K562 (cell line): ENCODE measurements around the gene TSPAN12. TPM values are rescaled to one million over a fixed set of nuclear protein-coding genes. Genes with fewer than 3 reads are reported as not detected.

Experiments
- ATAC-seq: fragments of 200-7000 bp; cut with Tn5 transposase; 3 replicates; pipeline ENCODE4 v1.9.1; 2020; ENCODE audit warnings: moderate library complexity
- BruUV-seq: library from RNA; stranded (reverse); fragments of 400-500 nt; replicated peaks from 2 replicates; lab custom pipeline; 2021; lab: Mats Ljungman, UMichigan
- CTCF ChIA-PET: fragments of 300-600 bp; formaldehyde crosslinking; extraction: SDS; loops from one replicate; lab custom pipeline; 2021; ENCODE audit warnings: low intra/inter-chr PET ratio; lab: Yijun Ruan, JAX
- POLR2A ChIA-PET: fragments of 300-600, 350-650 bp; sonication (Branson Sonifier 250); formaldehyde crosslinking; extraction: SDS; loops from one replicate; lab custom pipeline; 2021; ENCODE audit warnings: antibody characterized with exemption, inconsistent platforms; lab: Yijun Ruan, JAX
- DNase-seq, 4 experiments: peaks; one replicate each; pipeline versions ENCODE4 v3.0.0 to v3.0.0-alpha.2; 2011 to 2018; ENCODE audit warnings: low spot score in 3 of 4, mixed read lengths in 3 of 4; ENCODE audit errors: extremely low read depth in 1 of 4
- FAIRE-seq: peaks from 2 replicates; lab custom pipeline; 2011; peaks lifted over from hg19 to GRCh38; lab: Jason Lieb, UNC
- H2AFZ ChIP-seq: 2 replicates; pipeline ENCODE4 v1.6.0; 2011; ENCODE audit warnings: low read depth, low read length, control low read depth, inconsistent platforms
- H3K27ac ChIP-seq: fragments of 200-600 bp; 3 replicates; pipeline ENCODE4 v1.8.0; 2011; ENCODE audit warnings: low read depth, mild to moderate bottlenecking, control low read depth, inconsistent platforms, low read length, moderate library complexity, mixed read lengths; ENCODE audit errors: extremely low read depth
- H3K27me3 ChIP-seq, 2 experiments: fragments of 300-600 bp in 1 of 2; 2 replicates in 1 of 2; 3 replicates in 1 of 2; pipeline versions ENCODE4 v1.6.0 to v1.8.0; 2011; ENCODE audit warnings: inconsistent platforms in 2 of 2, low read length in 2 of 2, mild to moderate bottlenecking in 1 of 2, mixed read lengths in 1 of 2, moderate library complexity in 1 of 2; ENCODE audit not compliant: control insufficient read depth in 2 of 2, insufficient read depth in 2 of 2
- H3K36me3 ChIP-seq: fragments of 300-600 bp; 3 replicates; pipeline ENCODE4 v1.8.0; 2011; ENCODE audit warnings: mild to moderate bottlenecking, low read length, inconsistent platforms; ENCODE audit not compliant: control insufficient read depth, insufficient read depth
- H3K4me1 ChIP-seq, 2 experiments: fragments of 200-600 bp in 1 of 2; replicated peaks in 1 of 2; 2 replicates in 1 of 2; 3 replicates in 1 of 2; pipeline versions ENCODE4 v1.5.1 to v1.8.0; 2011; ENCODE audit warnings: inconsistent platforms in 2 of 2, low read length in 2 of 2, mild to moderate bottlenecking in 1 of 2, mixed read lengths in 1 of 2, moderate library complexity in 1 of 2; ENCODE audit not compliant: control insufficient read depth in 2 of 2, insufficient read depth in 2 of 2
- H3K4me2 ChIP-seq: 2 replicates; pipeline ENCODE4 v1.6.1; 2011; ENCODE audit warnings: low read length, control low read depth, inconsistent platforms, mixed read lengths; ENCODE audit not compliant: insufficient read depth
- H3K4me3 ChIP-seq: fragments of 200-600 bp; sonication (generic), shearing (Covaris generic); 2 replicates; pipeline ENCODE4 v1.5.1; 2016; ENCODE audit warnings: control low read depth, inconsistent platforms
- H3K79me2 ChIP-seq: fragments of 200-600 bp; 3 replicates; pipeline ENCODE4 v1.8.0; 2011; ENCODE audit warnings: low read length, inconsistent platforms; ENCODE audit not compliant: control insufficient read depth, insufficient read depth
- H3K9ac ChIP-seq, 2 experiments: 2 replicates each; pipeline versions ENCODE4 v1.6.0 to v1.6.1; 2011; ENCODE audit warnings: low read depth in 2 of 2, low read length in 2 of 2, control low read depth in 1 of 2, inconsistent platforms in 1 of 2, mild to moderate bottlenecking in 1 of 2, mixed read lengths in 1 of 2; ENCODE audit not compliant: insufficient read depth in 1 of 2
- H3K9me1 ChIP-seq: one replicate; pipeline ENCODE4 v1.6.0; 2011; ENCODE audit warnings: inconsistent platforms, mild to moderate bottlenecking, low read length, moderate library complexity; ENCODE audit not compliant: control insufficient read depth, insufficient read depth
- H3K9me3 ChIP-seq: replicated peaks from 2 replicates; pipeline ENCODE4 v1.5.1; 2011; ENCODE audit warnings: low read depth, low read length, inconsistent platforms; ENCODE audit not compliant: control insufficient read depth, insufficient read depth
- H4K20me1 ChIP-seq: replicated peaks from 2 replicates; pipeline ENCODE4 v1.6.1; 2011; ENCODE audit warnings: low read length, inconsistent platforms, mixed read lengths; ENCODE audit not compliant: control insufficient read depth, insufficient read depth
- BRCA1 ChIP-seq, 2 experiments: fragments of 450-650 bp in 1 of 2; sonication (generic) in 1 of 2; formaldehyde crosslinking in 1 of 2; IDR thresholded peaks; 2 replicates each; pipeline versions ENCODE4 v1.5.0 to v1.6.1; 2017 to 2020; ENCODE audit warnings: mild to moderate bottlenecking in 1 of 2, missing genetic modification reagents in 1 of 2
- ELF4 ChIP-seq: fragments of 450-650 bp; formaldehyde crosslinking; IDR thresholded peaks from 2 replicates; pipeline ENCODE4 v1.4.0; 2022; ENCODE audit warnings: missing genetic modification characterization
- FOS ChIP-seq: IDR thresholded peaks from 3 replicates; pipeline ENCODE4 v1.6.1; 2011; ENCODE audit not compliant: insufficient read length; ENCODE audit errors: extremely low read depth
- KDM4B ChIP-seq, 2 experiments: fragments of 450-650 bp in 1 of 2; sonication (generic) in 1 of 2; IDR thresholded peaks; 2 replicates each; pipeline ENCODE4 v1.6.1; 2016 to 2017; ENCODE audit warnings: borderline replicate concordance in 2 of 2, antibody characterized with exemption in 1 of 2, low read depth in 1 of 2, mild to moderate bottlenecking in 1 of 2
- NCOA4 ChIP-seq: fragments of 450-650 bp; IDR thresholded peaks from 2 replicates; pipeline ENCODE4 v1.6.1; 2018; ENCODE audit warnings: mild to moderate bottlenecking; ENCODE audit not compliant: partially characterized antibody
- POLR2AphosphoS2 ChIP-seq: IDR thresholded peaks from 2 replicates; pipeline ENCODE4 v1.6.1; 2012; ENCODE audit warnings: low read length, improper control_type of control experiment
- POLR3A ChIP-seq: IDR thresholded peaks from 2 replicates; pipeline ENCODE4 v1.6.1; 2011; ENCODE audit warnings: borderline replicate concordance, mild to moderate bottlenecking, moderate library complexity; ENCODE audit not compliant: insufficient read length, insufficient read depth; ENCODE audit errors: extremely low read depth
- RCOR1 ChIP-seq, 2 experiments: IDR thresholded peaks; 2 replicates each; pipeline ENCODE4 v1.6.1; 2012; ENCODE audit warnings: low read depth in 2 of 2, low read length in 2 of 2, borderline replicate concordance in 1 of 2, improper control_type of control experiment in 1 of 2
- SMARCB1 ChIP-seq: IDR thresholded peaks from 2 replicates; pipeline ENCODE4 v1.6.1; 2011; ENCODE audit warnings: improper control_type of control experiment, low read depth; ENCODE audit not compliant: insufficient read length
- STAG1 ChIP-seq: sonication (generic); formaldehyde crosslinking; IDR thresholded peaks from 2 replicates; pipeline ENCODE4 v1.5.0; 2020; ENCODE audit warnings: missing genetic modification reagents, borderline replicate concordance
- TCF3 ChIP-seq: sonication (generic); formaldehyde crosslinking; IDR thresholded peaks from 2 replicates; pipeline ENCODE4 v1.4.0; 2020; ENCODE audit warnings: mild to moderate bottlenecking, missing genetic modification reagents
- YBX1 ChIP-seq: fragments of 450-650 bp; IDR thresholded peaks from 2 replicates; pipeline ENCODE4 v1.7.1; 2016; ENCODE audit warnings: mild to moderate bottlenecking
- ZKSCAN1 ChIP-seq: fragments of 150-350 bp; IDR thresholded peaks from 2 replicates; pipeline ENCODE4 v1.6.1; 2016; ENCODE audit warnings: low read depth, low read length
- ZNF717 ChIP-seq: fragments of 250-450 bp; sonication (Bioruptor Pico); IDR thresholded peaks from 2 replicates; pipeline ENCODE4 v1.5.0; 2021
- WGBS: fragments of 100-300 bp; shearing (Covaris generic); methylation state at CpG from one replicate; pipeline ENCODE4 v1.1.6; 2016; ENCODE audit warnings: low coverage, mixed read lengths; ENCODE audit not compliant: insufficient coverage; ENCODE audit errors: missing lambda C conversion rate; 5-methylcytosine and 5-hydroxymethylcytosine counted together
- in situ Hi-C: fragments of 300-500 bp; cut with MboI; formaldehyde crosslinking; loops from 4 replicates; pipeline ENCODE4 v1.15.0; 2018; ENCODE audit warnings: inconsistent platforms, mixed read lengths
- intact Hi-C: fragments of 100-400 bp; cut with micrococcal nuclease; formaldehyde crosslinking; loops from 2 replicates; pipeline ENCODE4 v1.14.2; 2022
- polyA plus RNA-seq, 8 experiments: library from polyadenylated mRNA; depleted of rRNA in 4 of 8; stranded (reverse) in 5 of 8; unstranded in 3 of 8; fragments of >200 nt; fragmentation: Nextera tagmentation in 2 of 8; fragmentation: Illumina TruSeq in 1 of 8; extraction: Ambion mirVana in 2 of 8; extraction: Trizol in 1 of 8; gene quantifications; 2 replicates each; pipeline versions ENCODE4 v1.2.1 to v1.2.3, GENCODE V29; 2011 to 2014; ENCODE audit warnings: inconsistent platforms in 1 of 8, missing spikeins in 1 of 8
- total RNA-seq, 7 experiments: library from RNA; depleted of rRNA in 6 of 7; stranded (reverse); fragments of >200 nt in 6 of 7; fragmentation: Illumina TruSeq in 2 of 7; extraction: Trizol in 2 of 7; gene quantifications; 2 replicates each; pipeline versions ENCODE4 v1.2.1 to v1.2.3, GENCODE V29; 2011 to 2021; ENCODE audit warnings: low replicate concordance in 1 of 7
- TF ChIP-seq, protein P1 (sequence below): fragments of 450-650 bp; formaldehyde crosslinking; IDR thresholded peaks from 2 replicates; pipeline ENCODE4 v1.4.0; 2020; ENCODE audit warnings: mild to moderate bottlenecking
- TF ChIP-seq, protein P2 (sequence below): fragments of 250-450 bp; sonication (Bioruptor Pico); IDR thresholded peaks from 2 replicates; pipeline ENCODE4 v1.5.0; 2021; ENCODE audit warnings: mild to moderate bottlenecking, moderate library complexity
- TF ChIP-seq, protein P3 (sequence below): fragments of 250-450 bp; sonication (Bioruptor Pico); IDR thresholded peaks from 2 replicates; pipeline ENCODE4 v1.4.0; 2020

TSPAN12 gene
- total and polyA plus RNA-seq, 9 of the 15 experiments (the other 6 are each of a cell fraction or from before 2014, with no cell fraction given), result 0.13 to 1.7 (median 0.35) TPM; not detected in 1

DNA sequence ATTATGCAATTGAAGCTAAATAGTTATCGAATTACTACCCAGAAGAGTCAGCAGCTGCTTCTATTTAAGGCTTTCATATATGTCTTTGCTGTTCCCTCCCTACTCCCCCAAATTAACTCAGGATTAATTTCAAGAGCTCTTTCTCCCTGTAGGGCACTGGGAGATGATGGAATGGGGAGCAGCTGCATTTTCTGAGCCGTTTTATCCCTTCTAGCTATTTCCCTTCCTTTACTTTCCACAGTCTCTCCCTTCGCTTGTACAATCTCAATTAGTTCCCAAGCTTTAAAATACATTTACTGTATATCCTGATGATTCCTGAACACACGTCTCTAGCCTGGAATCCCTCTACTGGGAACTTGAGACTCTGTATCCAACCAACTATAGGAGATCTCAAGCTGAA is 19.8 kb upstream of the TSPAN12 start:
- no peaks in the 10 kb centered on the region for H3K4me1 ChIP-seq
- no peak for FAIRE-seq
- H2AFZ ChIP-seq, result no peak overlapping the region
- no TSS peak for BruUV-seq
- no peaks in the 10 kb centered on the region for H3K9me1 ChIP-seq
- no peak overlapping the region for H3K27ac ChIP-seq
- H3K4me3 ChIP-seq, result no peak overlapping the region
- no peaks in the 10 kb centered on the region for H3K79me2 ChIP-seq
- in situ Hi-C loops, result no loop called here
- no peaks in the 10 kb centered on the region for H3K36me3 ChIP-seq
- 0% methylated on average over 4 of the region's 4 CpGs for WGBS
- ATAC-seq, result no peak
- no peaks in the 10 kb centered on the region for H3K9me3 ChIP-seq
- H3K4me2 ChIP-seq, result no peak overlapping the region
- DNase-seq, result no peak
- ChIA-PET POLR2A (interaction anchor here (0.6 to 1.0 kb wide), 2 partner anchors 11 to 23 kb away, joined by 3 to 7 read pairs; no protein-coding TSS in a partner anchor), CTCF (no interaction called here)
- H3K9ac ChIP-seq, result no peak overlapping the region
- no peaks in the 10 kb centered on the region for H4K20me1 ChIP-seq
- H3K27me3 ChIP-seq, result peaks cover 4 to 8% of the 10 kb centered on the region in 2 experiments; a peak in 4 of 5 replicates
- intact Hi-C loops, result no loop called here
- TF ChIP-seq ZNF717 (CRISPR knock-in tag) (no peak), NCOA4 (no peak), YBX1 (no peak), FOS (no peak), POLR2AphosphoS2 (no peak), POLR3A (no peak), SMARCB1 (no peak), BRCA1 (IDR thresholded peaks at IDR 0.05) (no peak), BRCA1 (CRISPR knock-in tag; IDR thresholded peaks at IDR 0.05) (no peak), RCOR1 (IDR thresholded peaks at IDR 0.05; ENCODE audit: borderline replicate concordance in 1 of 2, low read depth in 2 of 2, low read length in 2 of 2) (no peak), ZKSCAN1 (no peak), STAG1 (CRISPR knock-in tag) (no peak), KDM4B (IDR thresholded peaks at IDR 0.05; ENCODE audit: borderline replicate concordance in 2 of 2, low read depth in 1 of 2) (no peak), TCF3 (CRISPR knock-in tag) (no peak), ELF4 (CRISPR knock-in tag) (no peak)
- TF ChIP-seq, protein P1, sequence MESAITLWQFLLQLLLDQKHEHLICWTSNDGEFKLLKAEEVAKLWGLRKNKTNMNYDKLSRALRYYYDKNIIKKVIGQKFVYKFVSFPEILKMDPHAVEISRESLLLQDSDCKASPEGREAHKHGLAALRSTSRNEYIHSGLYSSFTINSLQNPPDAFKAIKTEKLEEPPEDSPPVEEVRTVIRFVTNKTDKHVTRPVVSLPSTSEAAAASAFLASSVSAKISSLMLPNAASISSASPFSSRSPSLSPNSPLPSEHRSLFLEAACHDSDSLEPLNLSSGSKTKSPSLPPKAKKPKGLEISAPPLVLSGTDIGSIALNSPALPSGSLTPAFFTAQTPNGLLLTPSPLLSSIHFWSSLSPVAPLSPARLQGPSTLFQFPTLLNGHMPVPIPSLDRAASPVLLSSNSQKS (CRISPR knock-in tag), result no peak
- TF ChIP-seq, protein P2, sequence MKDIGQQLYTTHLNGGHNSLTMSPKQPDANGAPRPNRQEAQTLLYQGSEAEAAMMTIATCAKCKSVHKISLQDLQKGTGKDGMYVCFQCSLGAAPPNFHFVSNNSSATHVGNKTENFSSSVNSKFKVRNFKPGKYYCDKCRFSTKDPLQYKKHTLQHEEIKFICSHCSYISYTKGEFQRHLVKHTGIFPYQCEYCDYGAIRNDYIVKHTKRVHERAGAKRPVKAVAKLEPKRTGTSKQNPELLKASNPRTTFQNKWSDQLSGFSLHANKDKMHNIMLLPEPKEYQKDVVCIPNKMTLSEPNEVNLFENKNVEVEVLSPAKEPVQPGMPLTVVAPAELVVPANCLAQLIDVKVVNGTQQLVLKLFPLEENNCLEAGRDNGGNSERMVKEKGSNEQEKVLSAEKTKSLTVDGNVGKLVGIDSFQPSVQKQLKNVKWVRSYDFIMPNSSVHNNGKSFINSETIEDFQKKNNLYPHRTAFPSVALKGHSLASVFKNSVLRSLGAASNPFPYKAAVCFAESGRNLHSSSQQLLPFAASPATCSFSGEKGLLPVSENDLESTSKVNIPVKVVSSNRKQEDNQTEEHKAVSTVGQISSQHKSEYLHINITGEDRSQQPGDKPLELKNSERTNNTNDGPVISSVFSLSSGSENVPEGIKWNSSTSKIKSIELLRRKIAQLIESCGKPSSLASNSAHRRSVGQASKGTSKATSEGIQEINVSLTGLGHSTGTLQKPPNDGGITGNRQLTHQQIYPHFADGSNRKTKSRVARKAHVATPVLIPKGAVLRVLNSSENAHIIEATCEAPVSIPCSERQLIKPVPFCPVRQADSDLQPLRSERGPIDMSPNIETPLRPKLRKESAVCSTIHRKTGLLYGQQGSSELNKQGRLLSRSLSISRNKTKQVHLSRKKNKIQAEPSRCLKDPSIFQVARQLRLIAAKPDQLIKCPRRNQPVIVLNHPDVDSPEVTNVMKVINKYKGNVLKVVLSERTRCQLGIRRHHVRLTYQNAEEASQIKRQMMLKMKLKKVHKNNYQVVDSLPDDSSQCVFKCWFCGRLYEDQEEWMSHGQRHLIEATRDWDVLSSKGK, result no peak
- TF ChIP-seq, protein P3, sequence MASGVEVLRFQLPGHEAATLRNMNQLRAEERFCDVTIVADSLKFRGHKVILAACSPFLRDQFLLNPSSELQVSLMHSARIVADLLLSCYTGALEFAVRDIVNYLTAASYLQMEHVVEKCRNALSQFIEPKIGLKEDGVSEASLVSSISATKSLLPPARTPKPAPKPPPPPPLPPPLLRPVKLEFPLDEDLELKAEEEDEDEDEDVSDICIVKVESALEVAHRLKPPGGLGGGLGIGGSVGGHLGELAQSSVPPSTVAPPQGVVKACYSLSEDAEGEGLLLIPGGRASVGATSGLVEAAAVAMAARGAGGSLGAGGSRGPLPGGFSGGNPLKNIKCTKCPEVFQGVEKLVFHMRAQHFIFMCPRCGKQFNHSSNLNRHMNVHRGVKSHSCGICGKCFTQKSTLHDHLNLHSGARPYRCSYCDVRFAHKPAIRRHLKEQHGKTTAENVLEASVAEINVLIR (CRISPR knock-in tag), result no peak
